HL-60/S4 treated with retinoic acid at 250 ng/mL for 4 days and 3 days (cell line): ENCODE data around the gene TMEM144.
"Not testable (repeated sequence)": the region's sequence is repeated elsewhere in the genome, so short reads cannot be mapped to it uniquely, and the experiment has no call there.

Experiments
- in situ Hi-C: fragments of 300-500 bp; cut with MboI; formaldehyde crosslinking; loops from 2 replicates; pipeline ENCODE4 v1.7.0; 2022; ENCODE audit warnings: low sequenced_read_pairs

Gene TMEM144

DNA sequence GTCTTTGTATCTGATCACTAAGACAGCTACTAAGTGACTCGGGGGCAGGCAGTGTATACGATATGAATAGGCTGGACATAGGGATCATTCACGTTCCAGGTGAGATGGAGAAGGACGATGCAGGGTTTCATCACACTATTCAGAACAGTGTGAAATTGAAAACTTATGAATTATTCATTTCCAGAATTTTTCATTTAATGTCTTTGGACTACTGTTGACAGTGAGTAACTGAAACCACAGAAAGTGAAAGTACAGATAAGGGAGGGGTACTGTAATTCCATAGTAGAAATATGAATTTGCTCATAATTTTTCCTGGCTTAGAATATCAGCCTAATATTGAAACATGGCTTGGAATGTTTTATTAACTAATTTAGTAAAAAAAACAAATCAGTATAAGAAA, 24.4 kb downstream of the TMEM144 start:
- in situ Hi-C loops = no loop called here

DNA sequence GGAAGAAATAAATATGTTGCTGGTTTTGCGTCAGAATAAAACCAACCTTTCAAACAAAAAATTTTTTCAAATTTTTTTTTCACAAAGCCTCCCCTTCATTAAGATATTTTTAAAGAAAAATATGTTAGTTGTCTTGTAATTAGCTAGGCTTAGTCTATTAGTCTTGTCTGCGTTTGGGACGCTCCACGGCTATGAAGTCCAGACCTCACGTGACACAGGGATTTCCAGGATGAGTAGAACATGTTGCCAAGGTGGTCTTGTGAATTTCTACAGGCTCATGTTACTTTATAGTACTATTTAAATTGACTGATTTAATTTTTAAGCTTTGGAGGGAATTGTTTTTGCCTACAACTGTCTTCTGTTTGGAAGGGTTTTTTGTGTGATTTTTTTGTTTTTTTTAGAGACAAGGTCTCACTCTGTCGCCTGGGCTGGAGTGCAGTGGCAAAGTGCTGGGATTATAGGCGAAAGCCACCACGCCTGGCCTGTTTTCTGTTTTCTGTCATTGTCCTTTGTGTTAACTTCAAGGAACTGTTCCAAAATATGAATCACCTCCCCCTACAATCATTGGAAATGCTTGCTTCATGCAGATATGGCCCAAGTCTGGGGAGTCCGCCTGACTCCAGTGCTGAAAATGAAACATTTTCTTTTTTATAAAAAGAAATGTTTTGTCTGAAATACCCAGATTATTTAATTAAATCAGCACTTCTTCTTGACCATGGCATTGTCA, 26.2 kb downstream of the TMEM144 start:
- in situ Hi-C loops = no loop called here

DNA sequence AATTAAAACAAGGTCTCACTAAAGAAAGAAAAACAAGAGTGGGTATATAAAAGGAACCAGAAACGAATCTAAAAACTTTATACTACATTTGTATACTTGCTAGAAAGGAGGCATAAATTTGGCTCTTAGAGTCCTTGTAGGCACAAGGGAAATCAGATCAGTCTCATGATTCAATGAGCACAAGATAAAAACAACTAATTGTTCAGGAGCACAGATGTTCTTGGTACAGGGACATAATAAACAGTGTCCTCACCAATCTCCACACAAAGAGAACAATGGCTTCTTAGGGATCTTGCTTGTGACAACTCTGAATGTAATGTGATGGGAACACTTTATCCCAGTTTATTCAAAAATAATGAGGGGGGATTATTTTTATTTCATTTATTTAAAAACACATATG, 28.3 kb downstream of the TMEM144 start:
- in situ Hi-C loops = no loop called here

DNA sequence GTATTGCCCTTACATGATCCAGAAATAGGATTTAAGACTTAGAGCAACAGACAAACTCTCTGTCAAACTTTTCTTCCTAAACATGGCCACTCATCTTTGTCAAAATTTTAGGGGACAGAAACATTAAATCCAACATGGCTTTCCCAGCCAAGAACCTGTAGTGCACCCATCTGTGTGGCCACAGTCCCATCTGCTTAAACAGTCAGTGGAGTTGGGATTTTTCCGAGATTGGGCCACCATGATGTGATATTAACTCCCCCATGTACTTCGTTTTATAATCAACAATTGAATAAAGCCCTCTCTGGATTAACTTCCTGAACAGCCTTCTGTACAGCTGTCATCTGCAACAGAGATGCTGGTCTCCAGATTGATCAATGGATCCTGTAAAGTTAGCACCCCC, 28.9 kb downstream of the TMEM144 start:
- in situ Hi-C loops = no loop called here

DNA sequence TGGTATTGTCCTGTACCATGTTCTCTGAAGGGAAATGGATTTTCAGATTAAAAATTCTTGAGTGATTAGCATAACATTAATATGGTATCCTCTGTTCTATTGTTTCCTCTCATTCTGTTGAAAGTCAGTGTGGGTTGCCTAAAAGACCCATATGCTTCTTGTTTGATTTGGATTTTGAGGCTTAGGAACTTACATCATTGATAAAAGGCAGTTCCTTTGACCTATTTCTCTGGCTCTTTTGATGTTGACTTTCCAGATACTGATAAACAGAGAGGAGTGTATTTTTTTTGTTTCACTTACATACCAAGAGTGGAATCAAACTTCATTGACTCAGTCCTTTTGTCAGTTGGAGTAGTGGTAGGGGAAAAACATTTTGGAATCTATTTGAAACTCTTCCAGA, 32.8 kb downstream of the TMEM144 start:
- in situ Hi-C loops = no loop called here

DNA sequence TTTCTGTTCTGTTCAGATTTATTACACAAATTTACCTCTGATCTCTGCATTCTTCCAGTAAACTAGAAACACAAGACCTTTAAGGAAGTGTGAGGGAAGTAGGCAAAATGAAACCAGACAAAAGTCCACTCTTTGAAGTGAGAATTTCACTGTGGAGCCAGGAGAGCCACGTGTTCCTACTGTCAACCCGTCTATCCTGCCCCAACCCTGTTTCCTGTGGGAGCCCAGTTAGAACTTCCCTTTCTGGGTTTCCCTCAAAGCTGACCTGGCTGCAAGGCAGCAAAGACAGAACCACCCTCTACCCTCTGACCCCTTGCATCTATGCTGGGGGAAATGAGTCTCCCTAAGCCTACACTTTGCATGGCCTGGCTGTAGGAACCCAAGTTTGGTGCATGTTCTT, 40.0 kb downstream of the TMEM144 start:
- in situ Hi-C loops = loop anchor here (10.0 to 25.0 kb wide), 3 partner anchors 256 to 962 kb away; no protein-coding TSS in a partner anchor

DNA sequence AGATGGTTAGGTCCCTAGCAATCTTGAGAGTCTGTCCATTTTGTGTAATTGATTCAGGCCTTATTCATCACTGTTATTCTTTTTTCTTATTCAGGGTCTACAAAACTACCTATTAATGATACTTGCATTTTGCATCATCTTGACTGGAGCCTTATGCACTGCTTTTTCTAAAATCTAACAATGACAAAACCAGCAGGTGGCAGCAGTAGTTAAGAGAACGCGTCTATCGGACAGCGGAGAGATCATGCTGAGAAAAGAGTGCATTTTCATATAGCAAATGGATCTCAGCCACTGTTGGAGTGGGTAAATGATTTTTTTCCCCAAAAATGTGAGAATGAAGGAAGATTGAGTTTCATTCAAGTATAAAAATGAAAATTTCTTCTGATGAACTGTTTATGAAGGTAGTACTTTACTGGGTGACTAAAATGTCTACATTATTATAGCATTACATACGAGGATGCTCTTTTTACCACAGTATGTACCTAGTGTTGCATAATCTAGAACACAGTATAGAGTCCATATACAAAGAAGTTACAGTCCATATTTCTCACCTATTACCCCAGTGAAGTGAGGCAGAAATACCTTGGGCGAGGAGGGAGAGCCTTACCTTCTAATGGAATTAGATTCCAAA, 43.2 kb downstream of the TMEM144 start:
- in situ Hi-C loops = loop anchor here (10.0 to 25.0 kb wide), 3 partner anchors 259 to 959 kb away; no protein-coding TSS in a partner anchor

DNA sequence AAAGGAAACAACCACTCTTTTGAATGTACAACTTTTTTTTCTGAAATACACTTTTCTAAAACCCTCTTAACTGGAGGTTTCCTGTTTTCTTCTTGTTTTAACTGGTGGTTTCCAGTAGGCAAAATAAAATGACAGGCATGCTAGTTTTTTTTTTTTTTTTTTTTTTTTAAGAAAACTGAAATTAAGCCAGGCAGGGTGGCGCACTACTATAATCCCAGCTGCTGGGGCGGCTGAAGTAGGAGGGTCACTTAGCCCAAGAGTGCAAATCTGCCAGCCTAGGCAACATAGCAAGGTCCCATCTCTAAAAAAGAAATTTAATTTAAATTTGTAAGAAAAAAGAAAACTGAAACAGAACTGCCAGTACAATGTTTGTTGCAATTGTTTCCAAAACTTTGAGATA, 44.0 kb downstream of the TMEM144 start:
- in situ Hi-C loops = loop anchor here (10.0 to 25.0 kb wide), 3 partner anchors 259 to 958 kb away; no protein-coding TSS in a partner anchor

DNA sequence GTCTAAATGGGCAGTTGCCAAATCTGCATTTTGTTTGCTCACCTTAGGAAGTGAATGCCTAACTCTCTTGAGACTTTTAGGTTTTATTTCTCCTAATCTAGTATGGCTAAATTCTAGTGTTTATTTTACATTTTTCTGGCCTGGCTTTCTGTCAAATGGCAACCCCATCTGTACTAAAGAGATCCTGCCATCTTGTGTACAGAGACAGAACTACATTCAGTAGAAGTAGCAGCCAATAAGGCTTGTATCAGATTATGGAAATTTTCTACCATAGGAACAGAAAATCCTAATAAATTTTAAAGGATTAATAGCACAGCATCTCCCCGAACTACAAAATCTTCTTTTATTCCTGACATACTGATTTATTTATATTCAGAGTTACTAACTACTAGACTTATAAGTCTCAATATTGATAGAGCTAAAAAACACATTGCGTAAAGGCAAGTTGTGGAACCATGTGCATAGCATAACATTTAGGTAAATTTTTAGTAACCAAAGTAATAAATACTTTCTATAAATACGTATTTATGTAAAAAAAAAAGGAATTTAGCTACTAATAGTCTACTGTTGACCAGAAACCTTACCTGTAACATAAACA, 45.5 kb downstream of the TMEM144 start:
- in situ Hi-C loops = loop anchor here (10.0 to 25.0 kb wide), 3 partner anchors 261 to 956 kb away; no protein-coding TSS in a partner anchor

DNA sequence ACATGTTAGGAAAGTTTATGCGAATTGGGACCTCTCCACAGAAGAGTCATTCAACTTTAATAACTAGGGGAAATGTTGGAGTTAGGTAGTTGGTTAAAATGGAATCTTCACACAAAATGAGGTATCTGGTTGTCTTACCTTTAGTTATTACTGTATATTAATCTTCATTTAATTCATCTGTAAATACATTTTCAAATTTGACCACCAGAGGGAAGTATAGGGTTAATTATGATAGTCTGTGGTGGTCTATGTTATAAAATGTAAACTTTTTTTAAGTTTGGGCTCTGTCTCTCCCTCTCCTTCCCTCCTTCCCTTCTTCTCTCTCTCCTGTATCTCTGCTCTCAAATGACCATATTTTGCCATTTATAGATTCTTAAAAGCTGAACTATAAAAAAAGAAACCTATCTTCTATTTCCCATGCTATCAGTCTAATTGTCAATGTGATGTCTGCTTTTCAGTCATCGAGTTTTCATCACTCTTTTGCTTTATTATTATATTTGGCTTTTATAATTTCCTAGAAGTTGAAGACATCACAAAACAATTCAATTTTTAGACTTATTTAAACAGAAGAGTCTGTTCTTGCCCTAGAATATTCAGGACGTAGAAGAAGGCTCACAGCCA, 49.8 kb downstream of the TMEM144 start:
- in situ Hi-C loops = loop anchor here (10.0 to 25.0 kb wide), 3 partner anchors 265 to 952 kb away; no protein-coding TSS in a partner anchor

DNA sequence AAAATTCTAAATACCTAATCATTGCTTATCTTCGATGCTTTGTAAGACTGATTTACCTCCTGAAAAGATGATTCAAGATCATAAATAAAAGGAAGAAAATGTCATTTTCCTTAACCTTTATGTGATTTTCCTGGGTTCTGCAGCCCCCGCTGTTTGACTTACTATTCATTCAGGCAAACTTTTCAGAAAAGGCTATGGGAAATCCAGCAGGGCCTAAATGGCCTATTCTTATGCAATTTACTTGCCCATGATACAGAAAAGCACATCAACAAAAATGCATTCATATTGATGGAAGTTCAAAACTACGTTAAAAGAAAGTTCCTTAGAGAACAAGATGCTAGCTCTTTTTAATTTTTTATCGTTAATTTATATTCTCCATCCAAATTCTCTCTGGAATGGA, 51.2 kb downstream of the TMEM144 start:
- in situ Hi-C loops = loop anchor here (25.0 kb wide), 2 partner anchors 351 to 951 kb away; no protein-coding TSS in a partner anchor

DNA sequence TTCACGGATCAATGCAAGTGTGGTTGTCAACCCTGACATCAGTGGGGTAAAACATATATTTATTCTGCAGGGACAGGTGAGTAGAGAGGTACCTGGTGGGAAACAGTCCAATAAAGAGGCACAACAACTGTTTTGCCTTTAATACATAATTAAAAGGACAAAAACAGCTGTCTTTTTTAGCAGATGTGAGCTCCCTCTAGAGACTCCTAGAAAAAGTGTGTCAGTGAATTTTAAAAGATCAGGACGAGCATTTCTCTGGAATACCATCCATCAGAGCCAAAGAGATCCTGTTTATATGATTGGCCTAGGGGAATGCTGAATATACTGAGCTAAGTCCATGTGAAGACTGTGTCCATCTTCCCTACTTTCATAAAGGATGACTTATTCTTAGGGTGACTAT, 58.3 kb downstream of the TMEM144 start:
- in situ Hi-C loops = loop anchor here (25.0 kb wide), 2 partner anchors 344 to 944 kb away; no protein-coding TSS in a partner anchor

DNA sequence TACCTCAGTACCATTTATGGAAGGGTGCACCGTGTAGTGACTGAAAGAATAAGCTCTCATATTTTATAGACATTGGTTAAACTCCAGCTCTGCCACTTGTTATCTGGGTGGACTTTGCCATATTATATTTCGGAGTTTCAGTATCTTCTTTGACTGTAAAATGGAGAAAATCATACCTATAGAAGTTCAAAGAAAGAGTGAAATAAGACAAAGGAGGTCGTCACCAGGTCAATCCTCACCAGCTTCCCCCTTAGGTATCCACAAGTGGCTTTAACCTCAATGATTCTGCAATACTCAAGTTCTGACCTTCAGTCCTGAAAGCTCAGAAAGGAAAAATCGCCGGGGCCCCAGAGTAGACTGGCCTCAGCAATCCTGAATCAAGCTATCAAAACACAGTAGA, 64.3 kb downstream of the TMEM144 start:
- in situ Hi-C loops = loop anchor here (25.0 kb wide), 2 partner anchors 338 to 938 kb away; no protein-coding TSS in a partner anchor

DNA sequence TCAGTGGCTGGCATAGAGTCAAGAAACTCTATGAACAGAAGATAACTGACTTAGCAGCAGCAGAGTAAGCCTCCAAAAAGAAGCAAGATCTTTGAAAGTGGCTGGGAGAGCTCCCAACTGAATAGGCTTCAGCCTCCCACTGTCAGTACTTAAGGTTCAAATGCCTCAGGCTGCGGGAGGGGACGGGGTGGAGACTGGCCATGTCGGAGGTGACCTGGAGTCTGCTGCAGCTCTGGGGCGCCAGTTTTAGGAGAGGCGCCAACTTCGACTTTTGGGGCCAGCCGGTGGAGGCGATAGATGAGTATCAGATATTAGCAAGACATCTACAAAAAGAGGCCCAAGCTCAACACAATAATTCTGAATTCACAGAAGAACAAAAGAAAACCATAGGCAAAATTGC, 67.3 kb downstream of the TMEM144 start:
- in situ Hi-C loops = no loop called here

DNA sequence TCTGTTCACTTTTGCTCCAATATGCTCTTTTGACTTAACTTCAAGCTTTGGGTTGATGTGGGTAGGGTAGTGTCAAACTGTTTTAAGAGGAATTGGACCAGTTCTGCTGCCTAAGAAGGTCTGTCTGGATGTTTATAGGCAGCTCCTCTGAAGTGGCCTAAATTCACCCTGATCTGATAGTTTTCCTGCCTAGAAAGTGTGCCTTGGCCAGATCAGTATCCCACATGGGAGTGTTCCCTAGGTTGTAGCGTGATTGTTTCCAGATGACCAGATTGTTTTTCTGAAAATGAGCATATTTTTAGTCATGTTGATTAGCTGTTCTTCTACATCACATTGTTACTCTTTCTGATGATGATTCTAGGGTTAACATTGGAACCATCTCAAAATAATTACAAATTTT, 68.8 kb downstream of the TMEM144 start:
- in situ Hi-C loops = not testable (repeated sequence)

DNA sequence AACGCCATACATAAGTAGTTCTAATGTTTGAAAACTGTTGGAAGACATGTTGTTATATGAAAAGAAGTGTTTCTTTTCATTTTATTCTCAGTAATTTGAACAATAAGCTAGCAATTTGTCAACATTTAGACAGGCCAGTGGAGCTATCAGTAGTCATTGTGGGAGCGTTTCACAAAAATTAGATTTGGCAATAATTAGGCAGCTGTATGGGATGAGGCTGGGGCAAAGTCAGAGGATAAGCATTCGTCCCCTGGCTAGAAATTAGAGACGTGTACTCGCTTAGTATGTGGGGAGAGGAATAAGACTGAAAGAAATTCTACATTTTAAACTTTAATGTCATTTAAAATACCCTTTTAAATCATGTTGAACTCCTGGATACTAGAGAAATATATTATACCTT, 70.6 kb downstream of the TMEM144 start:
- in situ Hi-C loops = no loop called here

DNA sequence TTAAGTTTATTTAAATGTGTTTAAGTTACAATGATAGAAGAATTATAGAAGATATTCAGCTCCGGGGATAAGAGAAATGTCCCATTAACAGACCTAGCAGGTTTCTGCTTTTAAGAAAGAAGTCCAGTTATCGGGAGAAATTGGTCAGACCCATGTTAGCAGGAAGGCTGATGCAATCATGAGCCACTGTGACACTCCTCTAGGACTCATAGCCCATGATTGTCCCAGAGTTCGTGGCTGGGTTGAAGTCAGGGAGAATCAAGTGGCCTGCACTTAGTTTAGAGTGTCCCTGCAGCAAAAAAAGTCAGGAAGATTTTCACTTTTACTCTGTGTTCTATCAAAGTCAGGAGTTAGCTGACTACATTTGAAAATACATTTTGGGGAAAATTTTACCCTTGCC, 72.0 kb downstream of the TMEM144 start:
- in situ Hi-C loops = no loop called here

DNA sequence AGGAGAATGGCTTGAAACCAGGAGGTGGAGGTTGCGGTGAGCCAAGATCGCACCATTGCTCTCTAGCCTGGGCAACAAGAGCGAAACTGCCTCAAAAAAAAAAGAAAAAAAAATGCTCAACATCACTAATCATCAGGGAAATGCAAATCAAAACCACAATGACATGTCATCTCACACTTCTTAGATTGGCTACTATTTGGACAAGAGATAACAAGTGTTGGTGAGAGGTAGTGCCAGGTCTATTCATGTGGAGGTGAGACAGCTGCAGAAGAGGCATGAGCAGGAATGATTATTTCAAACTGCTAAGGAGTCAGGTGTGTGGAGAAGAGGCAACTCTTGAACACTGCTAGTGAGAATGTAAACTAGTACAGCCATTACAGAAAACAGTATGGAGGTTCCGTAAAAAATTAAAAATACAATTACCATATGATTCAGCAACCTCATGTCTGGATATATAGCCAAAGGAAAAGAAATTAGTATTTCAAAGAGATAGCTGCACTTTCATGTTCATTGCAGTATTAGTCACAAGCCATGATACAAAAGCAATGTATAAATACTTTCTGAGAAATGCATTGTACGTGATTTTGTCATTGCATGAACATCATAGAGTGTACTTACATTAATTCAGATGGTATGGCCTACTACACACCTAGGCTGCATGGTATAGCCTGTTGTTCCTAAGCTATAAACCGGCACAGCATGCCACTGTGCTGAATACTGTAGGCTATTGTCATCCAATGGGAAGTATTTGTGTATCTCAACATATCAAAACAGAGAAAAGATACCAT, 75.3 kb downstream of the TMEM144 start:
- in situ Hi-C loops = no loop called here

DNA sequence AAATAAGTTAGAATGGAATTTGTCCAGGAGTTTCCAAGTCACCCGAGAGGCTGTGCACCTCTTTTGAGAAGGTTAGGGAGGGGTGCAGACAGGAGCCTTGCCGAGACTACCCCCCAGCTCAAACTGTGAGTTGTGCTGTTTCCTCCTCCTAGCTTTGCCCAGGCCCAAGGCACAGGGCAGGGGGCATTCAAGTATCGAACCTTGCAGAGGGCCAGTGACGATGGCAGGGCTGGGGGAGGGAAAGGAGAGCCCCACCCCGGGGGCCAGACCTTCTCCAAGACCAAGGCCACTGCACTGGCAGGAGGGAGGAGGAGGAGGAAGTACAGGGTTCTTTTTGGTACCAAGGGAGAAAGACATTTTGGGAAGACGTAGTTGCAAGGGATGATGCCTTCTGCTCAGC, 80.6 kb downstream of the TMEM144 start:
- in situ Hi-C loops = no loop called here

DNA sequence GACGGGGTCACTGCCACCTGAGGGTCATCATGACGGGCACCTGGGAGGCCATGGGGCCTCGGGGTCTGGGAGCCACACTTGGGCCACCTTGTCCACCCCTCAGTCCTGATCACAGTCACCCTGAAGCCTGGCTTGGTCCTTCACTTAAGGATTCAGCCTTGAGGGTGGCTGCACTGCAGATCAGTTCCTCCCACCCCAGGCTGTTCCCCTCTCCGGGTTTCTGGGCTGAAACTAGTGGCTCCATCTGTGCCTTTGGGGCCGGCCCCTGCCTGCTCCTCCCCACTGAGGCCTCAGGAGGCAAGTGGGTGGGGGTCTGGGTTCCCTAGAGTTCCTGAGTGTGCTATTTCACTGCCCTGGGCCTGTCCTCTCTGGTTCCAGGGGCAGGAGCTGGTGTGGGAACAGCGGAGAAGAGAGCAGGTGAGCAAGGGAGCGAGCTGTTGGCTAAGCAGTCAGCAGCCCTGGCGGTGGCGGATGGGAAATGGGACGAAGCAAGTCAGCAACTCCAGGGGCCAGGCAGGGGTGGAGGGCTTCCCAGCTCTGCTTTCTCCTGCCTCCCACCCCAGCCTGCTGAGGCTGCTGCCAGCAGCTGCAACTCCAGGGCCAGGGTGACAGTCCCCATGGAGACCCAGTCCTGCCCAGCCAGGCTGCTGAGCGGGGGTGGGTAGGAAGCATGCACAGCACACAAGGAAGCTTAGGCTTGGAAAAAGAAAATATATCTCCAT, 81.2 kb downstream of the TMEM144 start:
- in situ Hi-C loops = no loop called here
